Measurements from ENCODE around the gene LGR4. TPM values are rescaled to one million over a fixed set of nuclear protein-coding genes. Genes with fewer than 3 reads are reported as not detected.

The LGR4 gene
- total and polyA plus RNA-seq, 2 of the 13 experiments (the other 11 are each of a cell fraction or from before 2014, with no cell fraction given): 42.1 to 68.7 TPM

- ChIA-PET POLR2A (no interaction called here), CTCF (ENCODE audit: low intra/inter-chr PET ratio, low total read pairs) (no interaction called here)
- DNase-seq (ENCODE audit: low spot score): no peak
- Histone ChIP-seq H3K9ac (ENCODE audit: insufficient read depth, low read depth, low read length) (no peak overlapping the region), H3K27ac (ENCODE audit: extremely low read length, insufficient read depth, low read length) (no peak overlapping the region), H3K36me3 (replicated peaks in 1 of 2; ENCODE audit: control insufficient read depth in 1 of 2, insufficient read depth in 2 of 2, low read length in 2 of 2) (no peaks in the 10 kb centered on the region), H3K27me3 (ENCODE audit: control insufficient read depth in 1 of 2, insufficient read depth in 2 of 2, low read length in 2 of 2) (no peaks in the 10 kb centered on the region), H3K4me3 (replicated peaks in 1 of 3; ENCODE audit: insufficient read depth in 1 of 3, low read depth in 2 of 3, low read length in 3 of 3) (no peak overlapping the region), H3K4me2 (ENCODE audit: low read depth, low read length) (no peak overlapping the region), H3K79me2 (ENCODE audit: insufficient read depth, low read length) (peaks cover 3% of the 10 kb centered on the region), H2AFZ (ENCODE audit: low read length) (no peak overlapping the region), H4K20me1 (ENCODE audit: insufficient read depth, low read length) (no peaks in the 10 kb centered on the region), H3K4me1 (ENCODE audit: insufficient read depth, low read length) (peaks cover 50% of the 10 kb centered on the region), H3K9me3 (ENCODE audit: low read length) (no peaks in the 10 kb centered on the region)
- no TSS peak for BruUV-seq (replicated peaks)
- TF ChIP-seq HOMEZ (CRISPR knock-in tag; IDR thresholded peaks at IDR 0.05; ENCODE audit: low read depth) (no peak), MED1 (CRISPR knock-in tag; IDR thresholded peaks at IDR 0.05) (no peak), ZSCAN25 (CRISPR knock-in tag; IDR thresholded peaks at IDR 0.05) (no peak), MIER3 (CRISPR knock-in tag; IDR thresholded peaks at IDR 0.05; ENCODE audit: borderline replicate concordance) (no peak), FOXK2 (IDR thresholded peaks at IDR 0.05) (no peak), ZNF646 (CRISPR knock-in tag; IDR thresholded peaks at IDR 0.05) (no peak), CBFB (CRISPR knock-in tag; IDR thresholded peaks at IDR 0.05) (no peak)
- in situ Hi-C loops (cut with HindIII; ENCODE audit: extremely low pct_ligation_motif_present, low pct_unique_long_range_greater_than_20kb): no loop called here
- no peak for FAIRE-seq
- intact Hi-C loops (cut with micrococcal nuclease; ENCODE audit: unreplicated experiment): no loop called here
- WGBS (ENCODE audit: low lambda C conversion rate): 95% methylated on average over 3 of the region's 3 CpGs
- ATAC-seq: no peak
Observed at GRCh38 chr11:27355575-27356104, 117.0 kb downstream of the LGR4 start.

Measured in HepG2 (cell line).